Fibroblast of lung (primary cell): ENCODE results near the gene DDX50. TPM values are rescaled to one million over a fixed set of nuclear protein-coding genes. Genes with fewer than 3 reads are reported as not detected.
A peak's percentile ranks its signal among the peaks of the same experiment; 100 is the strongest.

Source experiments
- DNase-seq, 2 donors: peaks; one replicate each; pipeline versions ENCODE4 v3.0.0 to v3.0.0-alpha.2; 2010; ENCODE audit warnings: low read depth in 2 of 2
- H2AFZ ChIP-seq: 2 replicates; pipeline ENCODE4 v1.5.1; 2012; ENCODE audit warnings: low read length, control low read depth, inconsistent platforms
- H3K27ac ChIP-seq: 2 replicates; pipeline ENCODE4 v1.5.1; 2011; ENCODE audit warnings: low read length, control low read depth; ENCODE audit not compliant: insufficient read depth
- H3K27me3 ChIP-seq: 2 replicates; pipeline ENCODE4 v1.5.1; 2011; ENCODE audit warnings: mild to moderate bottlenecking, low read length; ENCODE audit not compliant: control insufficient read depth, insufficient read depth
- H3K36me3 ChIP-seq: 2 replicates; pipeline ENCODE4 v1.5.1; 2011; ENCODE audit warnings: low read length; ENCODE audit not compliant: control insufficient read depth, insufficient read depth
- H3K4me1 ChIP-seq: 2 replicates; pipeline ENCODE4 v1.5.1; 2011; ENCODE audit warnings: low read length; ENCODE audit not compliant: control insufficient read depth, insufficient read depth; ENCODE audit errors: extremely low read depth
- H3K4me2 ChIP-seq: 2 replicates; pipeline ENCODE4 v1.5.1; 2011; ENCODE audit warnings: low read length, control low read depth; ENCODE audit not compliant: insufficient read depth; ENCODE audit errors: extremely low read depth
- H3K4me3 ChIP-seq, 4 experiments: fragments of 200-600 bp in 1 of 4; sonication (generic) in 1 of 4; replicated peaks in 1 of 4; 2 replicates each; pipeline ENCODE4 v1.5.1; 2011 to 2016; ENCODE audit warnings: low read length in 4 of 4, low read depth in 3 of 4, mild to moderate bottlenecking in 3 of 4, control low read depth in 2 of 4, inconsistent platforms in 1 of 4, mixed read lengths in 1 of 4; ENCODE audit not compliant: insufficient read depth in 1 of 4; ENCODE audit errors: control extremely low read depth in 1 of 4
- H3K79me2 ChIP-seq: 2 replicates; pipeline ENCODE4 v1.5.1; 2012; ENCODE audit warnings: mild to moderate bottlenecking, low read length, inconsistent platforms; ENCODE audit not compliant: control insufficient read depth, insufficient read depth
- H3K9ac ChIP-seq: 2 replicates; pipeline ENCODE4 v1.5.1; 2011; ENCODE audit warnings: mild to moderate bottlenecking, low read length, control low read depth; ENCODE audit not compliant: insufficient read depth
- H3K9me3 ChIP-seq: 2 replicates; pipeline ENCODE4 v1.5.1; 2012; ENCODE audit warnings: low read depth, low read length; ENCODE audit not compliant: control insufficient read depth, insufficient read depth
- H4K20me1 ChIP-seq: 2 replicates; pipeline ENCODE4 v1.5.1; 2011; ENCODE audit warnings: low read length; ENCODE audit not compliant: control insufficient read depth, insufficient read depth; ENCODE audit errors: extremely low read depth
- EZH2 ChIP-seq: IDR thresholded peaks from 2 replicates; pipeline ENCODE4 v1.5.1; 2012; ENCODE audit warnings: low read length, control low read depth, mild to moderate bottlenecking; ENCODE audit errors: missing control alignments
- polyA plus RNA-seq, 2 donors: library from polyadenylated mRNA; depleted of rRNA in 1 of 2; stranded (reverse) in 1 of 2; unstranded in 1 of 2; fragments of >200 nt; gene quantifications; 2 replicates each; pipeline ENCODE4 v1.2.1, GENCODE V29; 2011 to 2012; ENCODE audit warnings: missing spikeins in 1 of 2
- total RNA-seq: library from RNA; depleted of rRNA; stranded (reverse); fragments of >200 nt; gene quantifications from 2 replicates; pipeline ENCODE4 v1.2.1, GENCODE V29; 2014
- TF ChIP-seq, protein P1 (sequence below), 2 donors: IDR thresholded peaks in 1 of 2; conservative IDR thresholded peaks in 1 of 2; 1 replicate in 1 of 2; 2 replicates in 1 of 2; pipeline ENCODE4 v1.5.1; 2011 to 2012; ENCODE audit warnings: low read length in 2 of 2, control low read depth in 1 of 2, inconsistent platforms in 1 of 2, low read depth in 1 of 2, mild to moderate bottlenecking in 1 of 2

The DDX50 gene
- total and polyA plus RNA-seq, 2 donors (not counting 1 experiment from before 2014, with no cell fraction given): 48.6 to 69.7 TPM

GRCh38 chr10:68871105-68871711 is 29.9 kb upstream of the DDX50 start:
- no peak overlapping the region for H3K27ac ChIP-seq
- peaks cover 5% of the 10 kb centered on the region for H3K4me1 ChIP-seq
- H3K36me3 ChIP-seq: no peaks in the 10 kb centered on the region
- H3K4me2 ChIP-seq: no peak overlapping the region
- TF ChIP-seq EZH2: no peak
- H3K4me3 ChIP-seq: no peak overlapping the region
- H3K9ac ChIP-seq: no peak overlapping the region
- H3K9me3 ChIP-seq: no peaks in the 10 kb centered on the region
- no peaks in the 10 kb centered on the region for H3K27me3 ChIP-seq
- H4K20me1 ChIP-seq: no peaks in the 10 kb centered on the region
- no peaks in the 10 kb centered on the region for H3K79me2 ChIP-seq
- peak; percentile 57 to 68 for DNase-seq
- H2AFZ ChIP-seq: no peak overlapping the region

DNA sequence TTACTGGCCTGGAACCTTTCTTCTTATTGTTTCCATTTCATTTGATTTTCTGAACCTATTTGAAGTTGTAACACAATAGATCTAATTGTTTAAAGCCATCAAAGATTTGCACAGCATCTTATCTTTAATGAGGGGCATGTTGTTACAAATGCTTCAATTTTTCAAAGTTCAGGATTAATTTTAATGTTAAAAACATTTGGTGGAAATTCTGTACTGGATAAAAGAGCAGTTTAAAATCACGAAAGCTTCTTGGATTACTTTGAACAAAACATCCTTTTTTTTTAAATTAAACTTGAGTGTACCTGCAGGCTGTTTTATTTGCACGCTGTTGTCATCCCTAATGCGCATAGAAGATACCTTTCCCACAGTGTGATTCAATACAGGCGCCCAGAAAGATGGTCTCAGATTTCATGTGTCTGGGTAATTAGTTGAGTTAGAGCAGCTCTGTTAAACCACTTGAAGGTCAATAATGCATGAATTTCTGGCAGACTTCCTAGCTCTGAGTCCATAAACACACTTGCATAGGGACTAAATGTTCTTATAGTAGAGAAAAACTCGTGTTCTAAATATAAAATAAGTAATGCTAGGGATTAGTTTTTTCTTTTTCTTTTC is 29.3 kb upstream of the DDX50 start:
- Histone ChIP-seq H3K9me3 (no peaks in the 10 kb centered on the region), H3K27ac (no peak overlapping the region), H3K4me1 (peaks cover 5% of the 10 kb centered on the region), H3K9ac (no peak overlapping the region), H3K4me2 (no peak overlapping the region), H3K4me3 (no peak overlapping the region), H3K79me2 (no peaks in the 10 kb centered on the region), H3K36me3 (no peaks in the 10 kb centered on the region), H4K20me1 (no peaks in the 10 kb centered on the region), H3K27me3 (no peaks in the 10 kb centered on the region), H2AFZ (no peak overlapping the region)
- DNase-seq: peak; percentile 94 to 99
- no peak for TF ChIP-seq EZH2
- TF ChIP-seq, protein P1, sequence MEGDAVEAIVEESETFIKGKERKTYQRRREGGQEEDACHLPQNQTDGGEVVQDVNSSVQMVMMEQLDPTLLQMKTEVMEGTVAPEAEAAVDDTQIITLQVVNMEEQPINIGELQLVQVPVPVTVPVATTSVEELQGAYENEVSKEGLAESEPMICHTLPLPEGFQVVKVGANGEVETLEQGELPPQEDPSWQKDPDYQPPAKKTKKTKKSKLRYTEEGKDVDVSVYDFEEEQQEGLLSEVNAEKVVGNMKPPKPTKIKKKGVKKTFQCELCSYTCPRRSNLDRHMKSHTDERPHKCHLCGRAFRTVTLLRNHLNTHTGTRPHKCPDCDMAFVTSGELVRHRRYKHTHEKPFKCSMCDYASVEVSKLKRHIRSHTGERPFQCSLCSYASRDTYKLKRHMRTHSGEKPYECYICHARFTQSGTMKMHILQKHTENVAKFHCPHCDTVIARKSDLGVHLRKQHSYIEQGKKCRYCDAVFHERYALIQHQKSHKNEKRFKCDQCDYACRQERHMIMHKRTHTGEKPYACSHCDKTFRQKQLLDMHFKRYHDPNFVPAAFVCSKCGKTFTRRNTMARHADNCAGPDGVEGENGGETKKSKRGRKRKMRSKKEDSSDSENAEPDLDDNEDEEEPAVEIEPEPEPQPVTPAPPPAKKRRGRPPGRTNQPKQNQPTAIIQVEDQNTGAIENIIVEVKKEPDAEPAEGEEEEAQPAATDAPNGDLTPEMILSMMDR (conservative IDR thresholded peaks at IDR 0.05 in 1 of 2, IDR thresholded peaks at IDR 0.05 in 1 of 2; ENCODE audit: low read depth in 1 of 2, low read length in 2 of 2): no peak

GRCh38 chr10:68876246-68877138 is 24.6 kb upstream of the DDX50 start:
- H3K79me2 ChIP-seq: no peaks in the 10 kb centered on the region
- no peaks in the 10 kb centered on the region for H3K36me3 ChIP-seq
- no peak overlapping the region for H2AFZ ChIP-seq
- no peak overlapping the region for H3K9ac ChIP-seq
- H3K27ac ChIP-seq: no peak overlapping the region
- H3K4me1 ChIP-seq: peaks cover 3% of the 10 kb centered on the region
- no peaks in the 10 kb centered on the region for H3K9me3 ChIP-seq
- H4K20me1 ChIP-seq: no peaks in the 10 kb centered on the region
- H3K4me2 ChIP-seq: no peak overlapping the region
- H3K27me3 ChIP-seq: peaks cover 3% of the 10 kb centered on the region
- H3K4me3 ChIP-seq: no peak overlapping the region
- TF ChIP-seq, protein P1 (conservative IDR thresholded peaks at IDR 0.05 in 1 of 2, IDR thresholded peaks at IDR 0.05 in 1 of 2; ENCODE audit: low read depth in 1 of 2, low read length in 2 of 2): no peak
- no peak for TF ChIP-seq EZH2
- DNase-seq: peak in 1 of 2 donors; percentile 54
